GM21737 (cell line): ENCODE data around the gene FNIP1.
"Not testable (repeated sequence)": the region's sequence is repeated elsewhere in the genome, so short reads cannot be mapped to it uniquely, and the experiment has no call there.

Experiments
- ATAC-seq: cut with Tn5 transposase; IDR thresholded peaks from one replicate; pipeline ENCODE4 v1.9.1; 2021; ENCODE audit warnings: mild to moderate bottlenecking, moderate library complexity; ENCODE audit not compliant: unreplicated experiment

FNIP1 gene

DNA sequence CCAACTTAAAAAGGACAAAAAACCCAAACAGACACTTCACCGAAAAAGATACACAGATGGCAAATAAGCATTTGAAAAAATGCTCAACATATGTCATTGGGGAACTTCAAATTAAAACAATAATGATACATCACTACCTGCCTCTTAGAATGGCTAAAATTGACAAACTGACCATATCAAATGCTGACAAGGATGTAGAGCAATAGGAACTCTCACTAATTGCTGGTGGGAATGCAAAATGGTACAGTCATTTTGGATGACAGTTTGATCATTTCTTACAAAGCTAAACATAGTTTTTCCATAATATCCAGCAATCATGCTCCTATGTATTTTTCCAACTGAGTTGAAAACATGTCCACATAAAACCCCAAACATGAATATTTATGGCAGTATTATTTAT, 102.9 kb downstream of the FNIP1 start:
- no peak for ATAC-seq

DNA sequence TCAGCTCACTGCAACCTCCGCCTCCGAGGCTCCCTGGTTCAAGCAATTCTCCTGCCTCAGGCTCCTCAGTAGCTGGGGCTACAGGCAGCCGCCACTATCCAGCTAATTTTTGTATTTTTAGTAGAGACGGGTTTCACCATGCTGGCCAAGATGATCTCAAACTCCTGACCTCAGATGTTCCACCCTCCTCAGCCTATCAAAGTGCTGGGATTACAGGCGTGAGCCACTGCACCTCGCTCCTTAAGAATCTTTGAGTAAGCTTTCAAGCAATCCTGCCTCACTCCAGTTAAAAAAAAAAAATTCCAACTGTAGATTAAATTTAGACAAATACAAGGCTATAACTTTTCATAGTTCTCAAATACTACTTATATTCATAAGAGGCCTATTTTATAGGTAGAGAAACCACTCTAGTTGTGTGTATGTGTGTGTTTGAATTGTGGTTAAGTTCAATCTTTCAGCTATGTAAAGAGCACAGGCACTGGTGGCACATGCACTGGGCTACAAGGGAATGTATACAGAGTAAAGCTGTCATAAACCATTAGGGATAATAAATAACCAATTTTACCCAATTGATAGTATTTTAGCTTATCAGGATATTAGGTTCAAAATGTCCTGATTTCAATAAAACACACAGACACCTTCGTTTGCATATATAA, 111.2 kb downstream of the FNIP1 start:
- ATAC-seq, result no peak

DNA sequence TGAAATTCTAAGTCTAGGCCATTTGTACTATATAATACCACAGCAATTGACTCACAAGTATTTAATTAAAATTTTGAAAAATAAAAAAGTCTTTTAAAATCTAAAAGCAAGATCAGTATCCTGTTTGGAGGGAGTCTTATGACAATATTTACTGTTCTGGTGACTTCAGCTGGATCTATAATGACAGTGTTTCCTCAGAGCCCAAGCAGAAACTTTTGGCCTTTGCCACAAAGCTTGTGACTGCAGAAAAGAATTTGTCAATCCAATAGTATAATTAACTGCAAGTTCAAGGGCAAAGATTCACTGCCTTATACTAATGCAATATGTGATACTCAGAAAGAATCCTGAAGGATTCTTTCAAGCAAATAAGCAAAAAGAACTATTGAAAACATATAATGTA, 112.2 kb downstream of the FNIP1 start:
- no peak for ATAC-seq

DNA sequence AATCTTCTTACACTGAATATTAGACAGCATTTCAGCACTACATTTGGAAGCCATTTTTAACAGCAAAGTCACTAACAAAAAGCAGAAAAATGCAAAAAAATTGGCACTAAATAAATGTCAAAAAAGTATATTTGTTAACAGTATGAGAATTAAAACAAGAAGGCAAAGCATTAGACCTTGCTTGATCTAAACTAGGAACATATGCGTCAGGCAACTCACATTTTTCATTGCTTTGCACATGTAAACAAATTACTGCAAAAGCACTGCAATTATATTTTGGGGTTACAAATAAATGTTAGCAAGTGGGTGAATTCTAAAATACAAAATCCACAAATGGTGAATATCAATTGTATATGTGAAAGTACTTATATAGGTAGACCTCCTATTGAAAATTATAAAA, 112.8 kb downstream of the FNIP1 start:
- ATAC-seq, result no peak

DNA sequence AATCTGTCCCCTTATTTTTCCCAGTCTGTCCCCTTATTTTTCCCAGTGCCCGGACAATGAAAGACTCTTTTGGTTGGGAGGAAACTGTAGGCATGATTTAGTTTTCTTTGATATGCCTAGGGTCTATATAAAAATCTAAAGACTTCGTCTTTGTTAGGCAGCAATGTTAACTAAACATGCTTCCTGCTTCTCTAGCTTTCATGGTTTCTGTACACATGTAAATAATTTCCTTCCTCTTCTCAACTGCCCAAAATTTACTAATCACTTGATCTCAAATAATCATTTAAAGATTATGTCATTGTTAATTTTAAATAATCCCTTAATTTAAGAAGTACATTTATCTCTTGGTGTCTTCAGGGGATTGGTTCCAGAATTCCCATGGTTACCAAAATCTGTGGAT, 114.0 kb downstream of the FNIP1 start:
- ATAC-seq, result no peak

DNA sequence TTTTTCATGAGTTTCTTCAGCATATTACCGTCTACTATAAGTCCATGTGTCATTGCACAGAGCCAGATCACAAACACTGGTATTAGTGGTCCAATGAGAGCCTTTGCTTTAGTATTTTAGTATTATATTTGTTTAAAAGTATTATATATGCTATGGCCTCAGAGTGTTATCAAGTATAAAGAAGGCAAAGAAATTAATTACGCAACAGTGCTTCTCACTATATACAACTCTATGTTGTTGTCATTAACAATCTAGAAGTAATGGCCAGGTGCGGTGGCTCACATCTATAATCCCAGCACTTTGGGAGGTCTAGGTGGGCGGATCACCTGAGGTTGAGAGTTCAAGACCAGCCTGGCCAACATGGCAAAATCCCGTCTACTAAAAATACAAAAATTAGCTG, 114.6 kb downstream of the FNIP1 start:
- ATAC-seq, result no peak

DNA sequence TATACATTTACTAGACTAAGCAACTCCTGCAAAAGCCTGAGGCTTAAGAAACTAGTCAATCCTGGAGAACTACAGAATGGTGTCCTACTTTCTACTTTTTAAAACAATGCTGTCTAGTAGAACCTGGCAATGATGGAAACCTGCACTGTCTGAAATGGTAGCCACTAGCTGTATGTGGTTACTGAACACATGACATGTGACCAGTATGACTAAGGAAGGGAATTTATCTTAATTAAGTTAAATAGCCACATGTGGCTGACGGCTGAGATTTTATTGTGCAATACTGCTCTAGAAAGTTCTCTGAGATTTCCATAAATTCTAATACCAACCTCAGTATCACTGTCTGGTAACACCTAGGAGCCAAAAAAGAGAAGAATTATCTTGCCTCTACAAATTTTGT, 116.9 kb downstream of the FNIP1 start:
- ATAC-seq, result no peak

DNA sequence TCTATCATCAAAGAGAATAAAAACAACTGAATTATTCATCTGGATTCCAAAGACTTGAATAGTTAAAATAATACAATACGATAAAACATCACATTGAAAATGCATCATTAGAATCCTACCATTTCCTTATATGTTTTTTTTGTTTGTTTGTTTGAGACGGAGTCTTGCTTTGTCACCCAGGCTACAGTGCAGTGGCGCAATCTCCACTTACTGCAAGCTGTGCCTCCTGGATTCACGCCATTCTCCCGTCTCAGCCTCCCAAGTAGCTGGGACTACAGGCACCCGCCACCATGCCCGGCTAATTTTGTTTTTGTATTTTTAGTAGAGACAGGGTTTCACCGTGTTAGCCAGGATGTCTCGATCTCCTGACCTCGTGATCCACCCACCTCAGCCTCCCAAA, 118.5 kb downstream of the FNIP1 start:
- not testable (repeated sequence) for ATAC-seq

DNA sequence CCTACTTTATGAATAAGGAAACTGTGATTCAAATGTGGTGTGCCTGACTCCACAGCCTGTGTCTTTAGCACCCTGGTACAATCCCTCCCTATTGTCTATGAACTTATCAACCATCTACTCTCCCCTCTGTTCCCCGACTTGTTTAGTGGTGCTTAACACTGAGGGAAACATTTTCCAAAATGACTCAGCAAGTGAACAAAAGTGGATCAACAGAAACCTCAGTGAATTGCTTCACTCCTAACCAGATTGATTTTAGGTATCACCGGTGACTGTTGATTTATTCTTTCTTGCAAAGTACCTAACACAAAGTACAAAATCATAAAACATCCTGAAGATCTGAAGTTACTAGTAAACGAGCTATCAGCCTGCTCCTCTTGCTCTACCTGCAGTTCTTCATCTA, 119.7 kb downstream of the FNIP1 start:
- no peak for ATAC-seq

DNA sequence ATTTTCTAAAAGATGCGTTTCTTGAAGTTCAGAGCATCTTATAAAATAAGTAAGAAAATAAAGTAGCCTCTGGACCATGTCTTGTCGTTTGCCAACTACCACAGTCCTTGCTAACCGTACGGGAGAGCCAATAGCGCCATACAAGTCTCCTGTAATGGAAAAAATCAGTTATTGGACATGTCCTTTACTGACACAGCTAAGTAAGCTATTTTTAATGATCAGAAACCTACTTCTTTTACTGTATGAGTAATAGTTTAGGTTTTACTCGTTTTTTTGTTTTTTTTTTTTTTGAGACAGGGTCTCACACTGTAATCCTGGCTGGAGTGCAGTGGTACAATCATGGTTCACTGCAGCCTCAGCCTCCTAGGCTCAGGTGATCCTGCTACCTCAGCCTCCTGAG, 124.0 kb downstream of the FNIP1 start:
- no peak for ATAC-seq

DNA sequence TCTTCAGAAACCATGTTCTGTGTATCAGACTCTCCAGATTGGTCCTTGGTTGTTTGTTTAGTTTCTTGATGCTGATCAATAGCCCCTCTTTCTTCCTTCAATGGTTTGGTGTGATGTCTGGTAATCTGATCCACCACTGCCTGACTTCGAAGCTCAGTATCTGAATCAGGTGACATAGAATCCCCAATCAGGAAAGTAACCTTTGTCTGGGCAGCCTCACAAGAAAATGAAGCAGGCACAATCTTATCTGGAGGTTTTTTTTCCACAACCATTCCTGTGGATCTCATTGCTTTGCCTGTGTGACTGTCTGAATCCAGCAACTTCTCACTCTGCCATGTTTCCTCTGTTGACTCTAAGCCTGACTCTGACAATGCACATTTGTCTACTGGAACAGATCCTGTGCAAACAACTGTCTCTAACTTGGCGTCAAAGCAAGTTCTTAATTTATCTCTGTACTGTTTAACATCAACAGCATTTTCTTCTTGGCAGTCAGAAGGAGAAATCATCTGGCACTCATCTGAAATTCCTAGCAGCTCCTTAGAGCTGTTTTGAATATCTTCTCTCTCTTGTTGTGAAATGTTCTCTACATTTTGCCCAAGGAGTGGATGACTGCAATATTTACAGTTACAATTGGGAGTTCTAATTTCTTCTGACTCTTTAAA, 124.7 kb downstream of the FNIP1 start:
- no peak for ATAC-seq

DNA sequence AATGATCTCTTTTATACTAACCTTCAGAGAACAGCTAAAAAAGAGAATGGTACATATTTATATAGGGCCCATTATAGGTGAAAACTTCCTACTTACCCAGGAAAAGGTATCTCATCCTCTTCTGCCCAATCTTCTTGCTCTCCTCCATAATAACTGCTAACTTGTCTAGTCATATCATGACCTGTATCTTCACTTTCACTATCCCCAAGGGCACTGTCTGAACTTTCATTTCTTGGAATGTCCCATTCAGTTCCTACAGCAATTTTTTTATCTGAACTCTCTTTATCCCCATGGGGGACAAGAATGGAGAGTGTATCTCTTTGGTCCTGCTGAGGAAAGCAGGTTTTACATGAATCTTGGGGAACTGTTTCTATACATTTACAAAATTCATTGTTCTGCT, 125.4 kb downstream of the FNIP1 start:
- no peak for ATAC-seq

DNA sequence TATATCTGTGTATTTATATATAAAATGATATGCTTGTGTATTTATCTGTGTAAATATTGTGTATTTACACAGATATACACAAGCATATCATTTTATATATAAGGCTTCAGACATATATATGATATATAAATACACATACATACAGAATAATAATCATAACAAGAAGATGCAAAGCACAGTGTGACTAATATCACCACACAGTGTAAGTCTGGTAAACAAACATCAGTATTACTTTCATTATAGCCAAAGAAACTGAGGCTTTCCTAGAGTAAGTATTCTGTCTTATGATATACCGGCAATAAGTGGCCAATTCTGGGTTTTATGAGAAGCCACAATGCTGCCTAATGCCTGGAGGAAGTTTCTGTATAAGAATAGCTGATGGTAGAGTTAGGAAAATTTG, 131.9 kb downstream of the FNIP1 start:
- ATAC-seq, result no peak

DNA sequence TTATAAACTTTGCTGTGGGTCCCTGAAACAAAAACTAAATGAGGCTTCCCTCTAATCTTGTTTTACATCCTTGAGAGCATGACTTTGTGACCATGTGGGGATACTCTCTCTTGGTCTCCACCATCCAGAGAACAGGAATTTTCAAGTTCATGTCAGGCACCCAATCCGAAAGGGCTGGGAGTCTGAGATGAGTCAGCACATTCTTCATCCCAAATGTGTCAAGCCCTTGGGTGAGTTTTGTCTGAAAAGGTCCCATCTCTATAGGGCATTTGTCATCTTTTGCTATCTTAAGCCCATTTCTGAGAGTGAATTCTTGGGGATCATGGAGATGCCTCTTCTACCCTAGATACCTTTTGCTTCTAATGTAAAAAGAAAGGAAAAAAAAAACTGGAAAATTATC, 134.9 kb downstream of the FNIP1 start:
- ATAC-seq, result no peak

DNA sequence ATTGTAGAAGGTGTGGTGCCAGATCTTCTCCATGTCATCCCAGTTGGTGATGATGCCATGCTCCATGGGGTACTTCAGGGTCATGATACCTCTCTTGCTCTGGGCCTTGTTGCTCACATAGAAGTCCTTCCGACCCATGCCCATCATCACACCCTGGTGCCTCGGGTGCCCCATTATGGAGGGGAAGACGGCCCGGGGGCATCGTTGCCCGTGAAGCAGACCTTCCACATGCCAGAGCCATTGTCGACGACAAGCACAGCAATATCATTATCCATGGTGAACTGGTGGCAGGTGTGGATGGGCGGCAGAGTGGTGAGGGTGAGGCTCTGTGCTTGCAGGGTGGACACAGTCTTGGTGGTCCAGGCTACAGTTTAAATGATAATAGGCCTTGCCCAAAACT, 137.0 kb downstream of the FNIP1 start:
- no peak for ATAC-seq

DNA sequence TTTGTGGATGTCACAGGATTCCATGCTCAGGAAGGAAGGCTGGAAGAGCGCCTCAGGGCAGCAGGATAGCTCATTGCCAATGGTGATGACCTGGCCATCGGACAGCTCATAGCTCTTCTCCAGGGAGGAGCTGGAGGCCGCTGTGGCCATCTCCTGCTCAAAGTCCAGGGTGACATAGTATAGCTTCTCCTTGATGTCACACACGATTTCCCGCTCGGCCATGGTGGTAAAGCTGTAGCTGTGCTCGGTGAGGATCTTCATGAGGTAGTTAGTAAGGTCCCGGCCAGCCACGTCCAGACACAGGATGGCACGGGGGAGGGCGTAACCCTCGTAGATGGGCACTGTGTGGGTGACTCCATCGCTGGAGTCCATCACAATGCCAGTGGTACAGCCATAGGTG, 137.5 kb downstream of the FNIP1 start:
- no peak for ATAC-seq

DNA sequence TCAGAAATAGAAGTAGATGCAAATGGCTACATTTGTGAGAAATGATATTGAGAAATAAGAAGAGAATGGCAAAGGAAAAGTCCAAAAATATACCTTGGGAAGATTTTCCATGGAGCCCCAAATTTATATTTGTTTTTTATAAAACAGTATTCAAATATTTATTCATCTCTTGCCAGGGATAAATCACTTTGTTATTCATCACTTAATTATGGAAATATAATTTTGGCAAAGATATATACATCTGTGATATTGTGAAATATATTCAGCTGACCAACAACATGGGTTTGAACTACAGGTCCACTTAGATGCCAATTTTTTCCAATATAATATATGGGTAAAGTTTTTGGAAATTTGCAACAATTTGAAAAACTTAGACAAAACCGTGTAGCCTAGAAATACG, 142.0 kb downstream of the FNIP1 start:
- no peak for ATAC-seq

DNA sequence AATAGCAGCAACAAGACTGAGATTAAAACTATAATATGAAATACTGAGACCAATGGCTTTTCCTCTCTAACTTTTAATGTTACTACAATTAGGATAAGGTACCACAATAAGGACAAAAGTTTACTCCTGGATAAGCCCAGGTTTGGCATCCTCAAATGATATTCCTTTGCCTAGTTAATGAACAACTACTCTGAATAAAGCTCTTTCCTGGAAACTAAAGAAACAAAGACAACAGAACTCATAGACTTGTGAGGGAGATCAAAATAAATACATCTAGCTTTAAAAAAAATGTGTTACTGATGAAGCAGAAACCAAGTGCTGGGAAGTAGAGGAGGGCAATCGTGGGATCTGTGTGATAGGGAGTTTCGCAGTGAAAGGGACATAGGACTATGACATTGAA, 142.5 kb downstream of the FNIP1 start:
- ATAC-seq, result no peak

DNA sequence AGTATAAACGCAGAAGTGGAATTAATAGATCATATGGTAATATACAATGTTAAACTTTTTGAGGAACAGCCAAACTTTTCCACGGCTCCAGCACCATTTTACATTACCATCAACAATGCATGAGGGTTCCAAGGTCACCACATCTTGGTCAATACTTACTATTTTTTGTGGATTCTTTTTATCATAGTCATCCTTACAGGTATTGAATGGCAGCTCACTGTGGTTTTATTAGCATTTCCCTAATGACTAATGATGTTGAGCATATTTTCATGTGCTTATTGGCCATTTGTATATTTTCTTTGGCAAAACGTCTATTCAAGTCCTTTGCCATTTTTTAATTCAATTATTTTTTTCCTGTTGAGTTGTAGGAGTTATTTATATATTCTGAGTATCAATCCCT, 147.7 kb downstream of the FNIP1 start:
- no peak for ATAC-seq

DNA sequence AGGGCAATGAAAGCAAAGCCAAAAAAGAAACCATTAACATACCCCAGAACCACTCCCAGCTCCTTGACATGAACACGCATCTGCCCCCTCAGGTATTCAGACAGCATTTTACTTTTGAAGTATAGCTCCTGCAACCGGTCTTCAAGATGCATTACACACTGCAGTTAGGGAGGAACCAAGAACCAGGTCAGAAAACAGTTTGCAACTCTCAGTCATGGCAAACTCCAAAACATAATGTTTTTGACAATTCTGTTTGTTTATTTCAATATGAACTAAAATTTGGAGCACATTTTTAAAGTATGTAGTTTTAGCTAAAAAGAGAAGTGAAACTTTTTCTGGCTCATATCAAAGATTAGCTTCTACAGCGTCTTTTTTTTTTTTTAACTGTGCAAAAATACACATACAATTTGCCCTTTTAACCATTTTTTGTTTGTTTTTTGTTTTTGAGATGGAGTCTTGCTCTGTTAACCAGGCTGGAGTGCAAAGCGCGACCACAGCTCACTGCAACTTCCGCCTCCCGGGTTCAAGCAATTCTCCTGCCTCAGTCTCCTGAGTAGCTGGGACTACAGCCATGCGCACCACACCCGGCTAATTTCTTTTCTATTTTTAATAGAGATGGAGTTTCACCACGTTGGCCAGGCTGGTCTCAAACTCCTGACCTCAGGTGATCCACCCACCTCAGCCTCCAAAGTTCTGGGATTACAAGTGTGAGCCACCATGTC, 149.6 kb downstream of the FNIP1 start:
- peak; percentile 64 for ATAC-seq

DNA sequence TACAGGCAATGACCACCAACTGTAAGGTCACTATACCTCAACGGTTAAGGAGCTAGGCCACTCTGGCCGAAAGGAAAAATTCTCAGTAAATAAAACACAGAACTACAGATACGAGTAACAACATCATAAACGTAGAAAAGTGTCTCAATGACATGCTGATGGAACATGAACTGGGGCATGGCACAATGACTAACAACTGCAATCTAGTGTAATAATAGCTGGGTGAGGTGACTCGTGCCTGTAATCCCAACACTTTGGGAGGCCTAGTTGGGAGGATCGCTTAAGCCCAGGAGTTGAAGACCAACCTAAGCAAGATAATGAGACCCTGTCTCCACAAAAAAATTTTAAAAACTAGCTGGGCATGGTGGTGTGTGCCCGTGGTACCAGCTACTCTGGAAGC, 152.0 kb downstream of the FNIP1 start:
- ATAC-seq, result no peak

DNA sequence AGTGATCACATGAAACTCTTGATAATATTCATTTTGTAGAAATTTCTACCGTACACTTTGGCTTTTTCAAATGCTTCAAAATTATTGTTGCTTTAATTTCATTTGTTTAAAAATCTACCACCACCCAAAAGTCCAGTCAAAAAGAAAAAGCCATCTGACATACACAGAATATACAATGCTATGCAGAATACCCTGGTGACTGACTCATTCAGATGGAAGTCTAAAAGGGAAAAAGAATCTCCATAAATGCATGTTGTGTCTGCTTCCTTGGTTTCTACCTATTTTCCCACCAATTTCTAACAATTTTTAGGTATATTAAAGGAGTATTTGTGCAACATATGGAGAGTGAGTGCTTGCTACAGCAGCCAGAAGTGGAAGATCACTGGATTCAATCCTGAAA, 152.4 kb downstream of the FNIP1 start:
- ATAC-seq, result no peak
